D721Med (cell line): ENCODE results near the gene FGF5.
"Not testable (repeated sequence)": the region's sequence is repeated elsewhere in the genome, so short reads cannot be mapped to it uniquely, and the experiment has no call there.

ENCODE experiments used
- DNase-seq: peaks from one replicate; pipeline ENCODE4 v3.0.0; 2011; ENCODE audit warnings: low spot score; ENCODE audit not compliant: insufficient read length
- FAIRE-seq: peaks from 2 replicates; lab custom pipeline; 2011; peaks lifted over from hg19 to GRCh38; lab: Jason Lieb, UNC
- CTCF ChIP-seq: IDR thresholded peaks from 2 replicates; pipeline ENCODE4 v1.5.1; 2012; ENCODE audit warnings: mild to moderate bottlenecking, control low read depth; ENCODE audit not compliant: insufficient read depth; ENCODE audit errors: missing control alignments

FGF5 gene

GRCh38 chr4:80307183-80307735 lies 40.8 kb downstream of the FGF5 start:
- TF ChIP-seq CTCF, result no peak
- no peak for DNase-seq
- FAIRE-seq, result no peak

GRCh38 chr4:80307774-80308465 lies 41.5 kb downstream of the FGF5 start:
- TF ChIP-seq CTCF, result no peak
- DNase-seq (no peak), FAIRE-seq (peak; percentile 96)

- FAIRE-seq (no peak), DNase-seq (no peak)
- TF ChIP-seq CTCF, result no peak
These were observed 42.0 kb downstream of the FGF5 start for GRCh38 chr4:80308466-80308822.

GRCh38 chr4:80309294-80310004 lies 43.0 kb downstream of the FGF5 start:
- FAIRE-seq (no peak), DNase-seq (no peak)
- no peak for TF ChIP-seq CTCF

DNA sequence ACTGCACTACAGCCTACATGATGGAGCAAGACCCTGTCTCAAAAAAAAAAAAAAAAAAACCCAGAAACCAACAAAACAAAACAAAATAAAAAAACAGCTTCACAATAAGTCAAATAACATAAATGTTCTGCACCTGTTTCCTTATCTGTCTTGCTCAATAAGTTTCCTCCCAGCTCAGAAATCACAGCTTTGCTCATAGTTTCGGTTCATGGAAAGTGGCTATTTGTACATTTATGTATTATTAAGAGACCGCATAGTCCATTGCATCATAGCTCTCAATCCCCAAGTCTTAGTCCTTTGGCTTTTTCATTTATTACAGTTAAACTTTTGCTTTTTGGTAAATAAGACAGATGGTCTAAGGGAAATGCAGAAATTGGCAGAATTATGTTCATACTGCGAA lies 44.7 kb downstream of the FGF5 start:
- FAIRE-seq, result no peak

GRCh38 chr4:80312124-80312523 lies 45.7 kb downstream of the FGF5 start:
- FAIRE-seq (no peak), DNase-seq (no peak)
- no peak for TF ChIP-seq CTCF

More for the DNA sequence above, 44.7 kb downstream of the FGF5 start:
- TF ChIP-seq CTCF, result no peak
- DNase-seq, result no peak

DNA sequence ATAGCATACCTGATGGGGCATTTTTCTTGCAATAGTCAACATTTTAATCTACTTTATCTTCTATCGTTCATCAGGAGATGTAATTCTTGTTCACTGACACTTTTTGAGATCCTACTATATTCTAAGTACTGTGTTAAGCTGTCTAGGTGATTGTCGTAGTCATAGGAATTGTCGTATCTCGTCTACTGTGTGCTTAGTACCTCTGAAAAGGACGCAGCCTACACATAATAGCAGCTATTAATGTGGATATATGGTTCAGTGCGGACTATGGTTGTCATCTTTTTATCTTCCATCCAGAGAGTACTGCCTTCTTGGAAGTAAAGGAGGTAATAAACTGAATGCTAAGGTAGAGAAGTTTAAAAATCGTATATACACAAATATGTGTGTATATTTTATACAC lies 47.2 kb downstream of the FGF5 start:
- TF ChIP-seq CTCF, result no peak
- no peak for FAIRE-seq
- no peak for DNase-seq

DNA sequence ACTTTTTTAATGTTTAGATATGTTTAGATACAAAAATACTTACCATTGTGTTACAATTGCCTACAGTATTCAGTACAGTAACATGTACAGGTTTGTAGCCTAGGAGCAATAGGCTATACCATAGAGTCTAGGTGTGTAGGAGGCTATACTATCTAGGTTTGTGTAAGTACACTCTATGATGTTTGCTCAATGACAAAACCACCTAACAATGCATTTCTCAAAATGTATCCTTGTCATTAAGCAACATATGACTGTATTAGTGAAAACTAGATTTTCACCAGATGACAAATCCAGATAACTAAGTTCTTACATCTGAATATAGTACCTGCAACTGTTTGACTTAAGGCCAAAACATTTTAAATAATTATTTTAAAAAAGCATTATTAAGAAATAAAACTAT lies 49.4 kb downstream of the FGF5 start:
- FAIRE-seq, DNase-seq: not testable (repeated sequence)
